Thyroid gland (tissue), 4 donors: Measurements from ENCODE around the gene SHCBP1L. TPM values are rescaled to one million over a fixed set of nuclear protein-coding genes. Genes with fewer than 3 reads are reported as not detected.
"Not testable (repeated sequence)": the region's sequence is repeated elsewhere in the genome, so short reads cannot be mapped to it uniquely, and the experiment has no call there.

Experiments
- DNase-seq, 2 donors: peaks; one replicate each; pipeline ENCODE4 v3.0.0-alpha.2; 2019
- H3K27ac ChIP-seq, 3 donors: fragments of 200-600 bp; sonication (generic); 1 replicate in 2 of 3; 2 replicates in 1 of 3; pipeline ENCODE4 v1.5.1; 2016 to 2019; ENCODE audit warnings: mild to moderate bottlenecking in 1 of 3, moderate library complexity in 1 of 3
- H3K27me3 ChIP-seq: fragments of 200-600 bp; sonication (generic); one replicate; pipeline ENCODE4 v1.5.1; 2019
- H3K36me3 ChIP-seq, 2 donors: fragments of 200-600 bp; sonication (generic); one replicate each; pipeline ENCODE4 v1.5.1; 2016 to 2019
- H3K4me1 ChIP-seq, 2 donors: fragments of 200-600 bp; sonication (generic); one replicate each; pipeline ENCODE4 v1.5.1; 2017 to 2019
- H3K4me3 ChIP-seq, 3 donors: fragments of 200-600 bp; sonication (generic); replicated peaks in 1 of 3; 1 replicate in 2 of 3; 2 replicates in 1 of 3; pipeline ENCODE4 v1.5.1; 2016; ENCODE audit warnings: mild to moderate bottlenecking in 1 of 3
- H3K9me3 ChIP-seq: fragments of 200-600 bp; sonication (generic); one replicate; pipeline ENCODE4 v1.5.1; 2017
- CTCF ChIP-seq, 6 experiments: fragments of 200-600 bp in 3 of 6; fragments of 450-650 bp in 3 of 6; sonication (generic) in 3 of 6; IDR thresholded peaks; one replicate each; pipeline ENCODE4 v1.5.1; 2016 to 2019; ENCODE audit warnings: antibody characterized with exemption in 6 of 6, mild to moderate bottlenecking in 2 of 6, inconsistent platforms in 1 of 6, moderate library complexity in 1 of 6
- POLR2A ChIP-seq, 2 donors: fragments of 450-650 bp; IDR thresholded peaks; one replicate each; pipeline ENCODE4 v1.6.1; 2017; ENCODE audit warnings: antibody characterized with exemption in 2 of 2, mild to moderate bottlenecking in 2 of 2, moderate library complexity in 1 of 2
- WGBS, 2 donors: methylation state at CpG; one replicate each; pipeline ENCODE4 v1.1.5; 2017; 5-methylcytosine and 5-hydroxymethylcytosine counted together
- intact Hi-C: fragments of 100-400 bp; cut with DNase I; formaldehyde crosslinking; loops from one replicate; pipeline ENCODE4 v1.15.1; 2023
- total RNA-seq, 4 donors: library from RNA; depleted of rRNA; stranded (reverse); fragments of >200 nt; gene quantifications; one replicate each; pipeline ENCODE4 v1.2.3, GENCODE V29; 2016

The SHCBP1L gene
- total RNA-seq, 4 donors from 2014 or later: 1.3 TPM; not detected in 3

GRCh38 chr1:182913401-182913800, 39.6 kb downstream of the SHCBP1L start:
- intact Hi-C loops: no loop called here
- 96 to 98% methylated on average over 3 of the region's 3 CpGs for WGBS, 2 donors
- Histone ChIP-seq H3K36me3 (no peaks in the 10 kb centered on the region), H3K27ac (no peak overlapping the region), H3K9me3 (no peaks in the 10 kb centered on the region), H3K4me1 (no peaks in the 10 kb centered on the region), H3K27me3 (no peaks in the 10 kb centered on the region), H3K4me3 (no peak overlapping the region)
- DNase-seq: no peak
- TF ChIP-seq POLR2A (IDR thresholded peaks at IDR 0.05) (no peak), CTCF (IDR thresholded peaks at IDR 0.05) (no peak)

- no peak overlapping the region for H3K27ac ChIP-seq
- no peaks in the 10 kb centered on the region for H3K9me3 ChIP-seq
- no peaks in the 10 kb centered on the region for H3K36me3 ChIP-seq
- H3K4me3 ChIP-seq: no peak overlapping the region
- WGBS, 2 donors: 94 to 97% methylated on average over 1 of the region's 1 CpG
- no peak for DNase-seq
- H3K4me1 ChIP-seq: no peaks in the 10 kb centered on the region
- intact Hi-C loops: no loop called here
- no peaks in the 10 kb centered on the region for H3K27me3 ChIP-seq
- TF ChIP-seq POLR2A (IDR thresholded peaks at IDR 0.05) (no peak), CTCF (IDR thresholded peaks at IDR 0.05) (no peak)
Observed at GRCh38 chr1:182910143-182910542, 42.8 kb downstream of the SHCBP1L start.

GRCh38 chr1:182909578-182909977, 43.4 kb downstream of the SHCBP1L start:
- intact Hi-C loops: no loop called here
- DNase-seq: no peak

GRCh38 chr1:182905321-182905720, 47.6 kb downstream of the SHCBP1L start:
- no peak overlapping the region for H3K4me3 ChIP-seq
- no peaks in the 10 kb centered on the region for H3K9me3 ChIP-seq
- H3K4me1 ChIP-seq: no peaks in the 10 kb centered on the region
- H3K27me3 ChIP-seq: no peaks in the 10 kb centered on the region
- H3K27ac ChIP-seq: no peak overlapping the region
- no peaks in the 10 kb centered on the region for H3K36me3 ChIP-seq
- TF ChIP-seq POLR2A (IDR thresholded peaks at IDR 0.05): no peak
- TF ChIP-seq CTCF (IDR thresholded peaks at IDR 0.05): no peak
- WGBS, 2 donors: 96 to 98% methylated on average over 2 of the region's 2 CpGs
- no peak for DNase-seq
- intact Hi-C loops: no loop called here

More at GRCh38 chr1:182909578-182909977, 43.4 kb downstream of the SHCBP1L start:
- no peaks in the 10 kb centered on the region for H3K27me3 ChIP-seq
- no peak overlapping the region for H3K4me3 ChIP-seq
- 67 to 72% methylated on average over 4 of the region's 4 CpGs for WGBS, 2 donors
- H3K9me3 ChIP-seq: no peaks in the 10 kb centered on the region
- H3K4me1 ChIP-seq: no peaks in the 10 kb centered on the region
- no peaks in the 10 kb centered on the region for H3K36me3 ChIP-seq
- TF ChIP-seq CTCF (IDR thresholded peaks at IDR 0.05): no peak
- no peak for TF ChIP-seq POLR2A (IDR thresholded peaks at IDR 0.05)
- H3K27ac ChIP-seq: no peak overlapping the region

GRCh38 chr1:182901946-182902345, 51.0 kb downstream of the SHCBP1L start:
- intact Hi-C loops, H3K4me3 ChIP-seq, H3K27me3 ChIP-seq, H3K9me3 ChIP-seq, H3K4me1 ChIP-seq, H3K36me3 ChIP-seq: not testable (repeated sequence)
- DNase-seq: peak; percentile 68 to 69
- 39 to 49% methylated on average over 5 of the region's 5 CpGs for WGBS, 2 donors
- H3K27ac ChIP-seq: peak overlapping the region in 1 of 3 donors; percentile 23

- WGBS, 2 donors: 69 to 76% methylated on average over 2 of the region's 2 CpGs
- intact Hi-C loops: no loop called here
- TF ChIP-seq CTCF (IDR thresholded peaks at IDR 0.05) (no peak), POLR2A (IDR thresholded peaks at IDR 0.05) (no peak)
Observed at GRCh38 chr1:182897696-182898095, 55.3 kb downstream of the SHCBP1L start.

More at GRCh38 chr1:182897696-182898095, 55.3 kb downstream of the SHCBP1L start:
- H3K9me3 ChIP-seq: no peaks in the 10 kb centered on the region
- DNase-seq: no peak
- H3K4me3 ChIP-seq: no peak overlapping the region
- no peaks in the 10 kb centered on the region for H3K4me1 ChIP-seq
- H3K27ac ChIP-seq: no peak overlapping the region
- H3K27me3 ChIP-seq: no peaks in the 10 kb centered on the region
- no peaks in the 10 kb centered on the region for H3K36me3 ChIP-seq
